D721Med (cell line): Measurements from ENCODE around the gene ATRNL1.
"Not testable (repeated sequence)": the region's sequence is repeated elsewhere in the genome, so short reads cannot be mapped to it uniquely, and the experiment has no call there.

Experiments
- DNase-seq: peaks from one replicate; pipeline ENCODE4 v3.0.0; 2011; ENCODE audit warnings: low spot score; ENCODE audit not compliant: insufficient read length
- FAIRE-seq: peaks from 2 replicates; lab custom pipeline; 2011; peaks lifted over from hg19 to GRCh38; lab: Jason Lieb, UNC
- CTCF ChIP-seq: IDR thresholded peaks from 2 replicates; pipeline ENCODE4 v1.5.1; 2012; ENCODE audit warnings: mild to moderate bottlenecking, control low read depth; ENCODE audit not compliant: insufficient read depth; ENCODE audit errors: missing control alignments

Gene ATRNL1

GRCh38 chr10:115441907-115442545 lies 348.9 kb downstream of the ATRNL1 start:
- TF ChIP-seq CTCF: no peak
- no peak for FAIRE-seq
- DNase-seq: no peak

- no peak for TF ChIP-seq CTCF
- no peak for DNase-seq
- no peak for FAIRE-seq
Measured at GRCh38 chr10:115456812-115457211, 363.6 kb downstream of the ATRNL1 start.

- TF ChIP-seq CTCF: no peak
- no peak for DNase-seq
- no peak for FAIRE-seq
Measured at GRCh38 chr10:115483294-115483693, 390.1 kb downstream of the ATRNL1 start.

GRCh38 chr10:115491526-115492140 lies 398.5 kb downstream of the ATRNL1 start:
- DNase-seq: no peak
- TF ChIP-seq CTCF: no peak
- FAIRE-seq: no peak

- DNase-seq (no peak), FAIRE-seq (no peak)
- no peak for TF ChIP-seq CTCF
Measured at GRCh38 chr10:115503546-115503945, 410.4 kb downstream of the ATRNL1 start.

GRCh38 chr10:115514895-115515294 lies 421.7 kb downstream of the ATRNL1 start:
- DNase-seq (no peak), FAIRE-seq (no peak)
- TF ChIP-seq CTCF: no peak

GRCh38 chr10:115525141-115525540 lies 432.0 kb downstream of the ATRNL1 start:
- FAIRE-seq: no peak
- TF ChIP-seq CTCF: no peak
- no peak for DNase-seq

GRCh38 chr10:115527682-115528081 lies 434.5 kb downstream of the ATRNL1 start:
- FAIRE-seq, DNase-seq: not testable (repeated sequence)

- not testable (repeated sequence) for DNase-seq, FAIRE-seq
Measured at GRCh38 chr10:115536401-115536800, 443.2 kb downstream of the ATRNL1 start.
